ENCODE data around the gene DUSP3. TPM values are rescaled to one million over a fixed set of nuclear protein-coding genes. Genes with fewer than 3 reads are reported as not detected.

Gene DUSP3
- polyA plus RNA-seq, 4 donors = 31.1 to 88.6 (median 72.2) TPM

DNA sequence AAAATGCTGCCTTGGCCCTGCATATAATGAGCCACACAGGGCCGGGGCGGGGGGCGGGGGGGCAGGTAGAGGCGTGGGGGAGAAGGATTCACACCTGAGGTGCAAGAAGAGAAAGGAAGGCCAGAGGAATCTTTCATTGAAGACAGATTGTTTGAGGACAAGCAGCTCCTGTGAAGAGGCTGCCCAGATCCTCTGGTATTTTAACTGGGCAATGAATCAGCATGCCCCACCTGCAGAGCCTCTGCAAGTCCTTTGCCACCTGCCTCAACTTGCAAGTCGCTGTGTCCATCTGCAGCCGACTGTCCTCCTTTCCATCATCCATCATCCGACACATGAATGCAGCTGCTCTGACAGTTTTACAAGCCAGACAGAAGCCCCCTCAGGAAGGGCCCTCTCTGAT is 18.9 kb downstream of the DUSP3 start:
- no peak overlapping the region for H3K4me3 ChIP-seq (ENCODE audit: low read depth in 1 of 3, low read length in 3 of 3)
- 62 to 82% (median 72%) methylated on average over 7 of the region's 7 CpGs for WGBS, 3 donors
- H3K36me3 ChIP-seq (ENCODE audit: control insufficient read depth in 3 of 3, insufficient read depth in 2 of 3, low read depth in 1 of 3, low read length in 3 of 3) = no peaks in the 10 kb centered on the region
- H3K27ac ChIP-seq (ENCODE audit: low read depth in 1 of 3, low read length in 2 of 3) = no peak overlapping the region
- FAIRE-seq (no peak), DNase-seq (no peak)
- peaks cover 0 to 4% (median 3%) of the 10 kb centered on the region in 3 donors for H3K4me1 ChIP-seq (ENCODE audit: control insufficient read depth in 3 of 3, insufficient read depth in 2 of 3, low read depth in 1 of 3, low read length in 2 of 3)
- peaks cover 11 to 37% (median 16%) of the 10 kb centered on the region in 3 donors for H3K27me3 ChIP-seq (ENCODE audit: control insufficient read depth in 3 of 3, insufficient read depth in 3 of 3, low read length in 3 of 3)
- no peaks in the 10 kb centered on the region for H3K9me3 ChIP-seq (ENCODE audit: control insufficient read depth in 2 of 2, insufficient read depth in 1 of 2, low read depth in 1 of 2, low read length in 1 of 2)

DNA sequence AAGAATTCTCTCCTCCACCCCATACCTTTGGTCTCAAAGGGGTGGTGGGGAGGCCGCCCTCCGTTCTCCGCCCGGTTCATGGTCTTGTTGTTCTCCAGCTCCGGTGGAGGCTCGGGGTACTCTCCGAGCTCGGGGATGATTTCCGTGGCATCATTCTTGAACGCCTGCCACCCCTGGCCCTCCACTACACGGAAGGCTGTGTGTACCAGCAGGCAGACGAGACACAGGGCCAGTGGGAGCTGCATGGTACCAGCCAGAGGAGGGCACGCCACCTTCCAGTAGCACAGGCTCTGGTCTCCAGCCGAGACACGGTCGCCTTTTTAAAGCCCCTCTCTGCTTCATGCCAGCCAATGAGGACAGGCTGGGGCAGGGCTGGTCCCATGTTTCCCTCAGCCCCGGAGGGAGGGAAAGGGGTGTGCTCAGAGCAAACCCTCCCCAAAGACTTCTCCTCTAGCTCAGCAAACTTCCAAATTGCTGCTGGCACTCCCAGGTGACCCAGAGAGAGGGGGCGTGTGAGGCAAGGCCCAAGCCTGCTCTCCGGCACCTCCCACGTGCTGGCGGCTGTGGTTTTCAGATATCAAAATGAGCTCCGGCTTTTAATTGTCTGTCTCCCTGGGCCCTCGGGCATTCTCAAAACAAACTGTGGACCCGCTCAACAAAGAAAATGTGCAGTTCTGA is 20.1 kb downstream of the DUSP3 start, which contains the start of gene SOST:
TSS of gene SOST (minus strand) at position 295 of the 678 bp plus-strand sequence. CDS start at position 245, 50 bp downstream.
- Histone ChIP-seq H3K9me3 (ENCODE audit: control insufficient read depth in 2 of 2, insufficient read depth in 1 of 2, low read depth in 1 of 2, low read length in 1 of 2) (no peaks in the 10 kb centered on the region), H3K27me3 (ENCODE audit: control insufficient read depth in 3 of 3, insufficient read depth in 3 of 3, low read length in 3 of 3) (peaks cover 11 to 49% (median 20%) of the 10 kb centered on the region in 3 donors), H3K27ac (ENCODE audit: low read depth in 1 of 3, low read length in 2 of 3) (no peak within 1 kb of the TSS), H3K36me3 (ENCODE audit: control insufficient read depth in 3 of 3, insufficient read depth in 2 of 3, low read depth in 1 of 3, low read length in 3 of 3) (no peaks in the 10 kb centered on the region), H3K4me3 (ENCODE audit: low read depth in 1 of 3, low read length in 3 of 3) (no peak within 1 kb of the TSS), H3K4me1 (ENCODE audit: control insufficient read depth in 3 of 3, insufficient read depth in 2 of 3, low read depth in 1 of 3, low read length in 2 of 3) (peaks cover 0 to 4% (median 3%) of the 10 kb centered on the region in 3 donors)
- FAIRE-seq = no peak
- WGBS, 3 donors = 82 to 86% (median 84%) methylated on average over 24 of the region's 24 CpGs
- no peak for DNase-seq

DNA sequence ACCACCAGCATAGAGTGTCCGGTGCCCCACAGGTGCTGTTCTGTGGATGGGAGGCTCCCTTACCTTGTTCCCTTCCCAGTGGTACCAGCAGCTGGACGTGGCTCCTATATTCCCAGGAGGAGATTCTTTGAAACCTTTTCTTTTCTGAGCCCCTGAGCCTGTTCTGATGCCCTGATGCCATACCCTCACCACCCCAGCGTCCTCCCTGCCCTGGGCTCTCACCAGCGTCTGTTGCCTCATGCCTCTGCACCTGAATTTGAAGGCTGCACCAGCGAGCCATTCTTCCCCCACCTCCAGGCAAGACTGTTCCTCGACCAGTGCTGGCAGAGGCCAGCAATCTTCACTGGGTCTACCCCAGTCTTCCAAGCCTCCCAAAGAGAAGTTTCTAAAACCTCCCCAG is 20.7 kb downstream of the DUSP3 start:
- FAIRE-seq (no peak), DNase-seq (no peak)
- Histone ChIP-seq H3K36me3 (ENCODE audit: control insufficient read depth in 3 of 3, insufficient read depth in 2 of 3, low read depth in 1 of 3, low read length in 3 of 3) (no peaks in the 10 kb centered on the region), H3K27me3 (ENCODE audit: control insufficient read depth in 3 of 3, insufficient read depth in 3 of 3, low read length in 3 of 3) (peaks cover 11 to 51% (median 20%) of the 10 kb centered on the region in 3 donors), H3K4me1 (ENCODE audit: control insufficient read depth in 3 of 3, insufficient read depth in 2 of 3, low read depth in 1 of 3, low read length in 2 of 3) (peaks cover 0 to 4% (median 3%) of the 10 kb centered on the region in 3 donors), H3K27ac (ENCODE audit: low read depth in 1 of 3, low read length in 2 of 3) (no peak overlapping the region), H3K9me3 (ENCODE audit: control insufficient read depth in 2 of 2, insufficient read depth in 1 of 2, low read depth in 1 of 2, low read length in 1 of 2) (no peaks in the 10 kb centered on the region), H3K4me3 (ENCODE audit: low read depth in 1 of 3, low read length in 3 of 3) (no peak overlapping the region)
- WGBS, 3 donors = 65 to 81% (median 68%) methylated on average over 6 of the region's 6 CpGs

DNA sequence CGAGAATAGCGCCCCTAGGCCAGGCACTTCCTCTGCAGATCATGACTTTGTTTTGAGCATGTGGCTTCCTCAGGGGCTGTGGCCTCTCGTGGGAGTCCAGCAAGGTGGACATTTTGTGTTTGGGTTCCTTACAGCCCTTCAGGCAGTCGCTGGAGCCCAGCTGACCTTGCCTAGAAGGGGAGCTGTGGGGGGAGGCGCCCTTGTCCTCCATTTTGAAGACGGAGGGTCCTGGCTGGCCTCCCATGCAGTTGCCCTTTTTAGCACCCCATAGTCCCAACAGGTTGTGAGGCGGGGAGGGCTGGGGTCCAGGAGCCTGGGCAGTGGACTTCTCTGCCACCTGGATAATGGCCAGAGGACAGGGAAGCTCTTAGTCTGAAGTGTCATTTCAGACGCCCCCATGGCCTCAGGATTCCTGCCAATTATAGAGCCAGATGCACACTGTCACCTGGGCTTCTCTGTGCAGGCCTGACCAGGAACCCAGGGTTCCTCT is 21.6 kb downstream of the DUSP3 start:
- no peaks in the 10 kb centered on the region for H3K9me3 ChIP-seq (ENCODE audit: control insufficient read depth in 2 of 2, insufficient read depth in 1 of 2, low read depth in 1 of 2, low read length in 1 of 2)
- H3K36me3 ChIP-seq (ENCODE audit: control insufficient read depth in 3 of 3, insufficient read depth in 2 of 3, low read depth in 1 of 3, low read length in 3 of 3) = no peaks in the 10 kb centered on the region
- H3K4me1 ChIP-seq (ENCODE audit: control insufficient read depth in 3 of 3, insufficient read depth in 2 of 3, low read depth in 1 of 3, low read length in 2 of 3) = peaks cover 0 to 4% (median 3%) of the 10 kb centered on the region in 3 donors
- DNase-seq (no peak), FAIRE-seq (no peak)
- H3K27me3 ChIP-seq (ENCODE audit: control insufficient read depth in 3 of 3, insufficient read depth in 3 of 3, low read length in 3 of 3) = peaks cover 11 to 56% (median 20%) of the 10 kb centered on the region in 3 donors
- WGBS, 3 donors = 67 to 82% (median 73%) methylated on average over 8 of the region's 8 CpGs
- H3K4me3 ChIP-seq (ENCODE audit: low read depth in 1 of 3, low read length in 3 of 3) = no peak overlapping the region
- no peak overlapping the region for H3K27ac ChIP-seq (ENCODE audit: low read depth in 1 of 3, low read length in 2 of 3)

DNA sequence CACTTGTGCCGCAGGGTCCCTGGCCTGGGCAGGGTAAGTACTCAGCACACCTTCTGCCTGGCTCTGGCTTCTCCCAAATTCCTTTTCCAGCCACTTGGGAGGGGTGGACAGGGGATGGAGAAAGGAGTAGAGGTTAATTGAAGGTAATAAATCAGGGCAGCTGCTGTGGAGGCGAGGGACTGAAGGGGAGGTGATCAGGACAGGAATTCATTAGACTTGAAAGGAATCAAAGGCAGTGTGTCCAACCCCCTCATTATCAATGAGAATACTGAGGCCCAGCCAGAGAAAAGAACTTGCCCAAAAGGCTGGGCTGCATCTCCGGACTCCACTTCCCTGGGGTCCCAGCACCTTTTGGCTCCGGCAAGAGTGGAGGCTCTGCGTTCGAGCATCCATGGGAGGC is 22.6 kb downstream of the DUSP3 start:
- Histone ChIP-seq H3K9me3 (ENCODE audit: control insufficient read depth in 2 of 2, insufficient read depth in 1 of 2, low read depth in 1 of 2, low read length in 1 of 2) (no peaks in the 10 kb centered on the region), H3K27me3 (ENCODE audit: control insufficient read depth in 3 of 3, insufficient read depth in 3 of 3, low read length in 3 of 3) (peaks cover 11 to 56% (median 20%) of the 10 kb centered on the region in 3 donors), H3K4me1 (ENCODE audit: control insufficient read depth in 3 of 3, insufficient read depth in 2 of 3, low read depth in 1 of 3, low read length in 2 of 3) (peaks cover 0 to 4% (median 3%) of the 10 kb centered on the region in 3 donors), H3K36me3 (ENCODE audit: control insufficient read depth in 3 of 3, insufficient read depth in 2 of 3, low read depth in 1 of 3, low read length in 3 of 3) (no peaks in the 10 kb centered on the region), H3K4me3 (ENCODE audit: low read depth in 1 of 3, low read length in 3 of 3) (no peak overlapping the region), H3K27ac (ENCODE audit: low read depth in 1 of 3, low read length in 2 of 3) (no peak overlapping the region)
- DNase-seq (no peak), FAIRE-seq (no peak)
- 80 to 82% (median 82%) methylated on average over 6 of the region's 6 CpGs for WGBS, 3 donors

DNA sequence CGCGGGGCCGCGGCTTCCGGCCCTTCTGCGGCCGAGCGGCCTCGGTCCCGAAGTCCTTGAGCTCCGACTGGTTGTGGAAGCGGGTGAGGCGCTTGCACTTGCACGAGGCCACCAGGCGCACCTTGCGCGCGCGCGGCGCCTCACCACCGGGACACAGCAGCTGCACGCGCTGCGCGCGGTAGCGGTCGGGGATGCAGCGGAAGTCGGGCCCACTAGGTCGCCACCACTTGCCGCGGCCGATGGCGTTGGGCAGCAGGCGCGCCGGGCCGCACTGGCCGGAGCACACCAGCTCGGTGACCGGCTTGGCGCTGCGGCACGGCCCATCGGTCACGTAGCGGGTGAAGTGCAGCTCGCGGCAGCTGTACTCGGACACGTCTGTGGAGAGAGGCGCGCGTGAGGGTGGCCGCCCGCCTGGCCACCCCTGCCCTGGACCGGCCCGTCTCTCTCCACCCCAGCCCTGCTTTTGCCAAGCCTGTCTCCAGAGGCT is 23.3 kb downstream of the DUSP3 start:
- WGBS, 3 donors = 1 to 6% (median 3%) methylated on average over 39 to 60 of the region's 60 CpGs
- FAIRE-seq (no peak), DNase-seq (peak; percentile 20 to 70)
- Histone ChIP-seq H3K27ac (ENCODE audit: low read depth in 1 of 3, low read length in 2 of 3) (no peak overlapping the region), H3K36me3 (ENCODE audit: control insufficient read depth in 3 of 3, insufficient read depth in 2 of 3, low read depth in 1 of 3, low read length in 3 of 3) (no peaks in the 10 kb centered on the region), H3K4me3 (ENCODE audit: low read depth in 1 of 3, low read length in 3 of 3) (no peak overlapping the region), H3K27me3 (ENCODE audit: control insufficient read depth in 3 of 3, insufficient read depth in 3 of 3, low read length in 3 of 3) (peaks cover 11 to 56% (median 20%) of the 10 kb centered on the region in 3 donors), H3K4me1 (ENCODE audit: control insufficient read depth in 3 of 3, insufficient read depth in 2 of 3, low read depth in 1 of 3, low read length in 2 of 3) (peaks cover 0 to 3% (median 0%) of the 10 kb centered on the region in 3 donors), H3K9me3 (ENCODE audit: control insufficient read depth in 2 of 2, insufficient read depth in 1 of 2, low read depth in 1 of 2, low read length in 1 of 2) (no peaks in the 10 kb centered on the region)

DNA sequence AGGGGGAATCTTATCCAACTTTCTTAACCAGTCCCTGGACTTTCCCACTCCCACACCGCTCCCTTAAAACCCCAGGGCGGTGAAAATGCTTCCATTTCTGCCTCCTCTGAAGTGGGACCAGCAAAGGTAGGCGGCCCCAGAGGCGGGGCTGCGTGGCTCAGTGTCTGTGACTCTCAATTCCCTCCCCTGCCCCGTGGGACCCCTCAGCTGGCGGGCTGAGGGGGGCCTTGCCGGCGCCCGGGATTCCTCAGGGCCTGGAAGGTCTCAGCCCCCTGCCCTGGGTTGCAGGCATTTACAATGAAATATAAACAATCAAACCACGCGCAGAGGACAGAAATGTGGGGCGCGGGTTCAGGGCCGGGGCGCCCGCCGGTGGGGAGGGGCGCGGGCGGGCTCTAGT is 23.8 kb downstream of the DUSP3 start:
- DNase-seq = no peak
- Histone ChIP-seq H3K9me3 (ENCODE audit: control insufficient read depth in 2 of 2, insufficient read depth in 1 of 2, low read depth in 1 of 2, low read length in 1 of 2) (no peaks in the 10 kb centered on the region), H3K27me3 (ENCODE audit: control insufficient read depth in 3 of 3, insufficient read depth in 3 of 3, low read length in 3 of 3) (peaks cover 11 to 56% (median 20%) of the 10 kb centered on the region in 3 donors), H3K36me3 (ENCODE audit: control insufficient read depth in 3 of 3, insufficient read depth in 2 of 3, low read depth in 1 of 3, low read length in 3 of 3) (no peaks in the 10 kb centered on the region), H3K4me3 (ENCODE audit: low read depth in 1 of 3, low read length in 3 of 3) (no peak overlapping the region), H3K4me1 (ENCODE audit: control insufficient read depth in 3 of 3, insufficient read depth in 2 of 3, low read depth in 1 of 3, low read length in 2 of 3) (peaks cover 0 to 3% (median 0%) of the 10 kb centered on the region in 3 donors), H3K27ac (ENCODE audit: low read depth in 1 of 3, low read length in 2 of 3) (no peak overlapping the region)
- WGBS, 3 donors = 25 to 30% (median 29%) methylated on average over 18 to 21 of the region's 21 CpGs
- FAIRE-seq = no peak

DNA sequence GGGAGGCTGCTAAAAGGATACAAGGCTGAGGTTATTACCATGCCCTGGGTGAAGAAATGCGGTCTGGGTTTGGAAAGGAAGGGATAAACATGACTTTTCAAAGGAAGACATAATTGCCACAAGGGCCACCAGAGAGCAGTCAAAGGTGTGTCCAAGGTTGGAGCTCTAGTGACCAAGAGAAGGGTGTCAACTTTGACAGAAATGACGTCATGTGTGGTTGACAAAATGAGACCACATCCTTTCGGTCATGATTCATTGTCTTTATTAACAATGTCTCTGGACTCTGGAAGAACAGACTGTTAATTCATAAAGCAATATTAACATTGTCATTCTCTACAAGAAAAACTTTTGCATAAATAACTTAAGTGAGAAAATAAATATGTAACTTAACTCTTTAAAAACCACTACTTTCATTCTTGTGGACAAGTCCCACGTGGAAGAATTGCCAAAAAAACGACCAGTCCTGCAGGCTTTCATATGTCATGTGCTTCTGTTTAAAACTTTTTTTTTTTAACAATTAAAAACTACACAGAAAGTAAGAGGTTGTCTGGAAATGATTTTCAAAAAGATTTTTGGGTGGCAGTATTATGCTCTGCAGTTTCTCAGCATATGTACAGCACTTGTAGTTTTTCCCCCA is 25.2 kb downstream of the DUSP3 start:
- WGBS, 3 donors = 67 to 68% (median 67%) methylated on average over 5 of the region's 5 CpGs
- H3K9me3 ChIP-seq (ENCODE audit: control insufficient read depth in 2 of 2, insufficient read depth in 1 of 2, low read depth in 1 of 2, low read length in 1 of 2) = no peaks in the 10 kb centered on the region
- H3K4me3 ChIP-seq (ENCODE audit: low read depth in 1 of 3, low read length in 3 of 3) = no peak overlapping the region
- no peak for FAIRE-seq
- no peak for DNase-seq
- H3K27ac ChIP-seq (ENCODE audit: low read depth in 1 of 3, low read length in 2 of 3) = no peak overlapping the region
- H3K27me3 ChIP-seq (ENCODE audit: control insufficient read depth in 3 of 3, insufficient read depth in 3 of 3, low read length in 3 of 3) = peaks cover 11 to 53% (median 20%) of the 10 kb centered on the region in 3 donors
- peaks cover 0 to 3% (median 0%) of the 10 kb centered on the region in 3 donors for H3K4me1 ChIP-seq (ENCODE audit: control insufficient read depth in 3 of 3, insufficient read depth in 2 of 3, low read depth in 1 of 3, low read length in 2 of 3)
- H3K36me3 ChIP-seq (ENCODE audit: control insufficient read depth in 3 of 3, insufficient read depth in 2 of 3, low read depth in 1 of 3, low read length in 3 of 3) = no peaks in the 10 kb centered on the region
